WTC11 (cell line): ENCODE results near the gene RAB3GAP1. TPM values are rescaled to one million over a fixed set of nuclear protein-coding genes. Genes with fewer than 3 reads are reported as not detected.
A peak's percentile ranks its signal among the peaks of the same experiment; 100 is the strongest.

Source experiments
- ATAC-seq: fragments of 200-7000 bp; cut with Tn5 transposase; 2 replicates; pipeline ENCODE4 v1.10.0; 2021; ENCODE audit warnings: mild to moderate bottlenecking, moderate library complexity
- CTCF ChIA-PET: fragments of 300-600 bp; sonication (Branson Sonifier 250); formaldehyde crosslinking; loops from one replicate; lab custom pipeline; 2021; ENCODE audit warnings: antibody characterized with exemption; lab: Charles Lee
- POLR2A ChIA-PET: fragments of 350-600 bp; sonication (Branson Sonifier 250); formaldehyde crosslinking; loops from one replicate; lab custom pipeline; 2021; ENCODE audit warnings: antibody characterized with exemption; lab: Charles Lee
- DNase-seq: peaks from one replicate; pipeline ENCODE4 v3.0.0; 2021; ENCODE audit warnings: low spot score
- H3K27ac Mint-ChIP-seq: 2 replicates; pipeline ENCODE4 v1.8.0; 2021; ENCODE audit warnings: mixed read lengths
- H3K27me3 Mint-ChIP-seq: 2 replicates; pipeline ENCODE4 v1.8.0; 2021; ENCODE audit warnings: low read depth, mild to moderate bottlenecking, moderate library complexity, mixed read lengths
- H3K36me3 Mint-ChIP-seq: 2 replicates; pipeline ENCODE4 v1.8.0; 2021; ENCODE audit warnings: mixed read lengths
- H3K4me1 Mint-ChIP-seq: 2 replicates; pipeline ENCODE4 v1.8.0; 2022; ENCODE audit warnings: mixed read lengths
- H3K4me3 Mint-ChIP-seq: 2 replicates; pipeline ENCODE4 v1.8.0; 2021; ENCODE audit warnings: mild to moderate bottlenecking, moderate library complexity, mixed read lengths
- H3K9me3 Mint-ChIP-seq: 2 replicates; pipeline ENCODE4 v1.8.0; 2021; ENCODE audit warnings: mixed read lengths
- ATF1 ChIP-seq: sonication (generic); formaldehyde crosslinking; IDR thresholded peaks from 2 replicates; pipeline ENCODE4 v1.8.1; 2023; ENCODE audit warnings: mild to moderate bottlenecking, moderate library complexity, missing genetic modification reagents
- ATF2 ChIP-seq: sonication (generic); formaldehyde crosslinking; IDR thresholded peaks from 2 replicates; pipeline ENCODE4 v1.8.1; 2022; ENCODE audit warnings: low read depth, missing genetic modification reagents, borderline replicate concordance
- CTCF ChIP-seq: fragments of 200-600 bp; IDR thresholded peaks from 2 replicates; pipeline ENCODE4 v1.8.0; 2022; ENCODE audit warnings: antibody characterized with exemption
- EMX1 ChIP-seq: fragments of 250-450 bp; sonication (Bioruptor Pico); IDR thresholded peaks from 2 replicates; pipeline ENCODE4 v1.8.0; 2021; ENCODE audit warnings: mild to moderate bottlenecking
- ESRRA ChIP-seq: sonication (generic); formaldehyde crosslinking; IDR thresholded peaks from 2 replicates; pipeline ENCODE4 v1.8.1; 2022; ENCODE audit warnings: mild to moderate bottlenecking, missing genetic modification reagents, borderline replicate concordance
- GABPB1 ChIP-seq: sonication (generic); formaldehyde crosslinking; IDR thresholded peaks from 2 replicates; pipeline ENCODE4 v1.8.1; 2023; ENCODE audit warnings: mild to moderate bottlenecking, missing genetic modification reagents
- GTF2I ChIP-seq: fragments of 250-450 bp; sonication (Bioruptor Pico); conservative IDR thresholded peaks from 2 replicates; pipeline ENCODE4 v1.4.0; 2021; ENCODE audit warnings: mild to moderate bottlenecking
- HMGA2 ChIP-seq: fragments of 250-450 bp; sonication (Bioruptor Pico); IDR thresholded peaks from 2 replicates; pipeline ENCODE4 v1.4.0; 2021; ENCODE audit warnings: mild to moderate bottlenecking, moderate library complexity
- KAT7 ChIP-seq: sonication (generic); formaldehyde crosslinking; IDR thresholded peaks from 2 replicates; pipeline ENCODE4 v1.8.1; 2023; ENCODE audit warnings: missing genetic modification reagents, mild to moderate bottlenecking, borderline replicate concordance
- MLX ChIP-seq: sonication (generic); formaldehyde crosslinking; IDR thresholded peaks from 2 replicates; pipeline ENCODE4 v1.8.1; 2023; ENCODE audit warnings: mild to moderate bottlenecking, missing genetic modification reagents, moderate library complexity
- NR1H2 ChIP-seq: sonication (generic); formaldehyde crosslinking; IDR thresholded peaks from 2 replicates; pipeline ENCODE4 v1.9.0; 2021; ENCODE audit warnings: mild to moderate bottlenecking, moderate library complexity, missing genetic modification reagents
- NR3C1 ChIP-seq: sonication (generic); formaldehyde crosslinking; conservative IDR thresholded peaks from 2 replicates; pipeline ENCODE4 v1.8.1; 2023; ENCODE audit warnings: low read depth, mild to moderate bottlenecking, missing genetic modification reagents
- ZBTB43 ChIP-seq: sonication (generic); formaldehyde crosslinking; IDR thresholded peaks from 2 replicates; pipeline ENCODE4 v1.8.1; 2023; ENCODE audit warnings: mild to moderate bottlenecking, missing genetic modification reagents
- ZNF425 ChIP-seq: fragments of 250-450 bp; sonication (Bioruptor Pico); conservative IDR thresholded peaks from 2 replicates; pipeline ENCODE4 v1.9.0; 2021; ENCODE audit warnings: mild to moderate bottlenecking
- ZSCAN18 ChIP-seq: fragments of 250-450 bp; sonication (Bioruptor Pico); IDR thresholded peaks from 2 replicates; pipeline ENCODE4 v2.1.2; 2022; ENCODE audit warnings: mild to moderate bottlenecking, moderate library complexity
- total RNA-seq: library from RNA; stranded (reverse); gene quantifications from 3 replicates; pipeline ENCODE4 v1.2.3, GENCODE V29; 2021

The RAB3GAP1 gene
- total RNA-seq, 1 experiment from 2014 or later, result 27.6 TPM

- no peaks in the 10 kb centered on the region for H3K4me1 Mint-ChIP-seq
- DNase-seq, result peak; percentile 29
- no peak overlapping the region for H3K27ac Mint-ChIP-seq
- H3K4me3 Mint-ChIP-seq, result no peak overlapping the region
- no peaks in the 10 kb centered on the region for H3K36me3 Mint-ChIP-seq
- H3K9me3 Mint-ChIP-seq, result peaks cover 3% of the 10 kb centered on the region; the same call in 1 of the 2 replicates
- H3K27me3 Mint-ChIP-seq, result no peaks in the 10 kb centered on the region
- no peak for TF ChIP-seq ESRRA
- TF ChIP-seq CTCF, result peak; percentile 49; the same call in 1 of the 2 replicates
- ChIA-PET POLR2A (no interaction called here), CTCF (interaction anchor here (0.6 to 3.2 kb wide), 9 partner anchors 9 to 685 kb away, joined by 3 to 14 read pairs (median 3); partner anchors contain the start of gene RAB3GAP1)
- no peak for ATAC-seq
Observed at GRCh38 chr2:135043345-135043744, 8.7 kb upstream of the RAB3GAP1 start.

- ATAC-seq (no peak), DNase-seq (no peak)
- Mint-ChIP-seq H3K27ac (no peak within 1 kb of the TSS), H3K4me3 (no peak within 1 kb of the TSS), H3K9me3 (peaks cover 3% of the 10 kb centered on the region; the same call in 1 of the 2 replicates), H3K4me1 (peaks cover 6% of the 10 kb centered on the region), H3K36me3 (no peaks in the 10 kb centered on the region), H3K27me3 (no peaks in the 10 kb centered on the region)
- no peak for TF ChIP-seq ATF1 (CRISPR knock-in tag)
- CTCF ChIA-PET, result interaction anchor here (0.6 kb wide), 1 partner anchor 58 kb away, joined by 3 read pairs; no protein-coding TSS in a partner anchor
- POLR2A ChIA-PET, result no interaction called here
Observed at GRCh38 chr2:135047300-135047699, 4.8 kb upstream of the RAB3GAP1 start, which contains the start of gene MAP3K19. Gene MAP3K19 (minus strand): TSS chr2:135047447. CDS start chr2:135024647, 22,800 bp downstream.

GRCh38 chr2:135048122-135048521, 4.0 kb upstream of the RAB3GAP1 start:
- H3K36me3 Mint-ChIP-seq, result no peaks in the 10 kb centered on the region
- H3K9me3 Mint-ChIP-seq, result no peaks in the 10 kb centered on the region
- POLR2A ChIA-PET, result no interaction called here
- DNase-seq, result no peak
- peak; percentile 78 for TF ChIP-seq GABPB1 (CRISPR knock-in tag)
- no peak for TF ChIP-seq KAT7
- CTCF ChIA-PET, result interaction anchor here (0.6 kb wide), 1 partner anchor 59 kb away, joined by 3 read pairs; no protein-coding TSS in a partner anchor
- H3K27ac Mint-ChIP-seq, result no peak overlapping the region
- H3K4me1 Mint-ChIP-seq, result peaks cover 8% of the 10 kb centered on the region
- no peaks in the 10 kb centered on the region for H3K27me3 Mint-ChIP-seq
- no peak for ATAC-seq
- no peak overlapping the region for H3K4me3 Mint-ChIP-seq

GRCh38 chr2:135050132-135050531, 2.0 kb upstream of the RAB3GAP1 start:
- H3K4me1 Mint-ChIP-seq, result peaks cover 15% of the 10 kb centered on the region
- POLR2A ChIA-PET, result no interaction called here
- H3K9me3 Mint-ChIP-seq, result no peaks in the 10 kb centered on the region
- H3K27me3 Mint-ChIP-seq, result no peaks in the 10 kb centered on the region
- TF ChIP-seq GTF2I (no peak), KAT7 (no peak), ZBTB43 (CRISPR knock-in tag) (no peak), EMX1 (CRISPR knock-in tag) (no peak), HMGA2 (CRISPR knock-in tag) (no peak)
- TF ChIP-seq, all 79 proteins: peak for 0
- DNase-seq (no peak), ATAC-seq (no peak)
- Mint-ChIP-seq H3K27ac (no peak overlapping the region), H3K36me3 (peaks cover 3% of the 10 kb centered on the region; the same call in 1 of the 2 replicates), H3K4me3 (no peak overlapping the region)
- CTCF ChIA-PET, result no interaction called here

- ChIA-PET CTCF (interaction anchor here (2.5 kb wide), 1 partner anchor 46 kb away, joined by 7 read pairs; no protein-coding TSS in a partner anchor), POLR2A (no interaction called here)
- Mint-ChIP-seq H3K27ac (no peak overlapping the region), H3K4me1 (peaks cover 15% of the 10 kb centered on the region), H3K27me3 (no peaks in the 10 kb centered on the region), H3K4me3 (no peak overlapping the region), H3K9me3 (no peaks in the 10 kb centered on the region), H3K36me3 (peaks cover 5% of the 10 kb centered on the region; the same call in 1 of the 2 replicates)
- DNase-seq, result no peak
- ATAC-seq, result no peak
- no peak for TF ChIP-seq NR1H2 (CRISPR knock-in tag)
- TF ChIP-seq ATF2 (CRISPR knock-in tag), result no peak
- TF ChIP-seq ATF1 (CRISPR knock-in tag), result no peak
- no peak for TF ChIP-seq ZNF425 (CRISPR knock-in tag)
- no peak for TF ChIP-seq ZSCAN18 (CRISPR knock-in tag)
- TF ChIP-seq ZBTB43 (CRISPR knock-in tag), result no peak
- no peak for TF ChIP-seq NR3C1 (CRISPR knock-in tag)
- no peak for TF ChIP-seq MLX (CRISPR knock-in tag)
Observed at GRCh38 chr2:135050684-135051083, 1.4 kb upstream of the RAB3GAP1 start.
